ENCODE measurements around the gene JPH3.

JPH3 gene

DNA sequence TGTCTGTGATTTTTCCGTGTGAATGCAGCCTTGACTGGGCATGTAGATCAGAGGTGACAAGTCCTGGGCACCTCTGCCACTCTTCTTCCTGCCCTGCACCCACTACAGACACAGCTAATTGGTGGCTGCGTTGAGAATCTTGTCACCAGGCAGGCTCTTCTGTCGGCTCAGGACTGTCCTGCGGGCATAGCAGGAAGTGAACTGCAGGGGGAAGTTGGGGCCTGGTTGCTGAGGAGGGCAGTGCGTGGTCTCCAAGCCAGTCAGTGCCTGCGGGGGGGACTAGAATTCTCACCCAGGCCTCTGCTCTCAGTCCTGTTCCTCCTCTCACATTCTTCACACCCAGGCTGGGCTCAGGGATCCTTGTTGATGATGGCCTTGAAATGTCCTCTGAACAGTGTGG lies 50.5 kb downstream of the JPH3 start:
- H3K4me3 ChIP-seq (ENCODE audit: low read length) = no peak overlapping the region
- no peak for TF ChIP-seq CTCF (conservative IDR thresholded peaks at IDR 0.05; ENCODE audit: low read depth, low read length)
- DNase-seq (ENCODE audit: low read depth) = no peak

GRCh38 chr16:87653234-87653633 lies 50.9 kb downstream of the JPH3 start:
- TF ChIP-seq CTCF (conservative IDR thresholded peaks at IDR 0.05; ENCODE audit: low read depth, low read length) = peak; percentile 68
- H3K4me3 ChIP-seq (ENCODE audit: low read length) = no peak overlapping the region
- DNase-seq (ENCODE audit: low read depth) = no peak

GRCh38 chr16:87654826-87655225 lies 52.5 kb downstream of the JPH3 start:
- TF ChIP-seq CTCF (conservative IDR thresholded peaks at IDR 0.05; ENCODE audit: low read depth, low read length) = no peak
- no peak for DNase-seq (ENCODE audit: low read depth)
- no peak overlapping the region for H3K4me3 ChIP-seq (ENCODE audit: low read length)

DNA sequence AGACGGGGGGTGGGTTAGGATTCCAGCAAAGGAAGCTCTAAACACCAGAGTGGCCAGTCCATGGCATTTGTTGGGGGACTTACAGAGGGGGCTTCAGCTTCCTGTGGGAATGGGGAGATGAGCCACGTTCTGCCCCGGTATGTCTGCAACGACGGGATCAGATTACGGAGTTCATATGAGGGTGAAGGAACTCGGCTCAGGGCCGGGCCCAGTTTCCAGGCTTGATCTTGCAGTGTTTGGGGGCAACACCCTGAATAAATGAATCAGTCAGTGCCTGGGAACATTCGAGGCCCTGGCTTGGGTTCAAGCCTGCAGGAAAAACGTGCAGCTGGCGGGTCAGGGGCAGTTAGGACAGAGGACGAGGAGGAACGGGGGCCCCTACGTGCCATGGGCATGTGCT lies 54.0 kb downstream of the JPH3 start:
- DNase-seq (ENCODE audit: low read depth) = no peak
- no peak overlapping the region for H3K4me3 ChIP-seq (ENCODE audit: low read length)
- TF ChIP-seq CTCF (conservative IDR thresholded peaks at IDR 0.05; ENCODE audit: low read depth, low read length) = no peak

GRCh38 chr16:87657621-87658192 lies 55.4 kb downstream of the JPH3 start:
- no peak for DNase-seq (ENCODE audit: low read depth)
- no peak for TF ChIP-seq CTCF (conservative IDR thresholded peaks at IDR 0.05; ENCODE audit: low read depth, low read length)
- H3K4me3 ChIP-seq (ENCODE audit: low read length) = no peak overlapping the region

DNA sequence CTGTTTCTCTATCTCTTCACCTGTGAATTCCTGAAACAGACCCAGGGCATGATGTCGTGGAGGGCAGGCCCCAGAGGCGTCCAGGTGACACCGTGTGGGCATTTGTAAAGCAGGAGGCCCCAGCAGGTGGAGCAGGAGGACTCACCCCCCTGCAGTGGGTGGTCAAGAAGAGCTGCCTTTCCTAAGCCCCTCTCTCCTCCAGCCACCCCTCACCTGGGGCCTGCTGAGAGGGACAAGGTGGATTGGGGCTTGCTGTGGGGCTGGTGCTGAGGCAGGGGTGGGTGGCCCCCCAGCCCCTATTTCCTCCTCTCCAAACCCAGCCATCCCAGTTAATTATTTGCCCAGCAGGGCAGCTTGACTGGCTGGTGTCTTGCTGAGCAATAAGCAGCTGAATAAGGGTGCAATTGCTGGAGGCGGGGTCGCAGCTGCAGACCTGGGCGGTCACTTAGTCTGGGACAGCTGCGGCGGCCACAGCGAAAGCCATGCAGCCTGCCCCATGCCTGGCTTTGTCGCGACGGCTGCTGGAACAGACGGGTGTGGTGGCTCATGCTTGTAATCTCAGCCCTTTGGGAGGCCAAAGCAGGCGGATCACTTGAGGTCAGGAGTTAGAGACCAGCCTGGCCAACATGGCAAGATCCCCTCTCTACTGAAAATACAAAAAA lies 56.4 kb downstream of the JPH3 start:
- no peak overlapping the region for H3K4me3 ChIP-seq (ENCODE audit: low read length)
- TF ChIP-seq CTCF (conservative IDR thresholded peaks at IDR 0.05; ENCODE audit: low read depth, low read length) = no peak
- DNase-seq (ENCODE audit: low read depth) = no peak

DNA sequence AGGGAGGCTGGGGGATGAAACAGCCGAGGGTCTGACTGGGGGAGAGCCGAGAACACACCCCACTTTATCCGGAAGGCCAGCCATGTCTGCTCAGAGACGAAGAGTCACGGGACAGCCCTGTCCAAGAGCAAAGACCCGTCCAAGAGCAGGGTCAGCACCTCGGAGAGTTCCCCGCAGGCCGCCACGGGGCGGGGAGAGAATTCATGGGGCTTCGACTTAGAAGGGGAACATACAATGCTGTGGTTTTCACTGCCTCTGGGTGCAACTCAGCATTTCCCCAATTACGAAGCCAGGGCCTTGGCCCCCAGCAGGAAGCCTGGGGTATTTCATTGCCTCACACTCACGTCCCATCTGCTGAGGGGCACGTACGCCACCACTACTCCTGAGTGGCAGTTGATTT lies 59.3 kb downstream of the JPH3 start:
- DNase-seq (ENCODE audit: low read depth) = no peak
- H3K4me3 ChIP-seq (ENCODE audit: low read length) = no peak overlapping the region
- TF ChIP-seq CTCF (conservative IDR thresholded peaks at IDR 0.05; ENCODE audit: low read depth, low read length) = no peak
